H4 (cell line): ENCODE measurements around the gene ENDOV. TPM values are rescaled to one million over a fixed set of nuclear protein-coding genes. Genes with fewer than 3 reads are reported as not detected.

Experiments used
- DNase-seq: peaks from one replicate; pipeline ENCODE4 v3.0.0-alpha.2; 2015; ENCODE audit warnings: low spot score
- total RNA-seq: library from RNA; depleted of rRNA; stranded (reverse); fragments of >200 nt; shearing (Covaris generic); gene quantifications from 2 replicates; pipeline ENCODE4 v1.2.3, GENCODE V29; 2014; rRNA removed

The ENDOV gene
- total RNA-seq: 33.6 and 40.7 TPM in 2 replicates

DNA sequence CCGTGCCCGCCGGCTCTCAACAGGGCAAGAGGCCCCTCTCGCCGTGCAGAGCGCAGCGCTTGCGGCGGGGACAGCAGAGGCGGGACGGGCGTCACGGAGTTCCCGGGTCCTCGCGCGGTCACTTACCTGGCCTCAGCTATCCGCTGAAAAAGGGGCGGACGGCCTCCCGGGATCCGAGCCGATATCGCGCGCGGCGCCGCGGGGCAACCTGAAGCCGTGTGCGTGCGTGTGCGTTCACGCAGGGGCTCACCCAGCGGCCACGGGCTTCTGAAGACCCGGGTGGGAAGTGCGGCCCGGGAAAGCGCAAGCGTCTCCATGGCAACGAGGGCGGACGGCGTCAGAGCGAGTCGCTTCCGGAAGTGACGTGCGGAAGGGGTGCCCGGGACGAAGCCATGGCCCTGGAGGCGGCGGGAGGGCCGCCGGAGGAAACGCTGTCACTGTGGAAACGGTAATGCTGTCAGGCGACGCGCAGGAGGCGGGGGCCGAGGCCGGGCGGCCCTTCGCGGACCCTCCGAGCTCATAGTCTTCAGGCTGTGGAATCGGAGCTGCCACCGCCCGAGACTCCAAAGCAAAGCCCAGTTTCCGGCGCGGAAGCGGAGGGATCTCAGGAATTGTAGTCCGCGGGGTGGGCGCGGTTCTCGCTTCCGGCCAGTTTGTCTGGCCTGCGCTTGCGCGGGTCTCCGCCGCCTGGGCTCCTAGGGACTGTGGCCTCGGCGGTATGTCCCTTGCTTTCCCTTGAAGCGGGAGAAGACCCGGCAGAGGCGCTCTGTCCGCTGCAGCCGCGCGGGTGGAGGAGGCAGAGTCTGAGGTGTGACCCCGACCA, at the start of gene ENDOV:
ENDOV (plus strand) TSS at position 365 of the 823 bp plus-strand sequence; CDS start at position 393, 28 bp downstream.
- DNase-seq: peak; percentile 95

DNA sequence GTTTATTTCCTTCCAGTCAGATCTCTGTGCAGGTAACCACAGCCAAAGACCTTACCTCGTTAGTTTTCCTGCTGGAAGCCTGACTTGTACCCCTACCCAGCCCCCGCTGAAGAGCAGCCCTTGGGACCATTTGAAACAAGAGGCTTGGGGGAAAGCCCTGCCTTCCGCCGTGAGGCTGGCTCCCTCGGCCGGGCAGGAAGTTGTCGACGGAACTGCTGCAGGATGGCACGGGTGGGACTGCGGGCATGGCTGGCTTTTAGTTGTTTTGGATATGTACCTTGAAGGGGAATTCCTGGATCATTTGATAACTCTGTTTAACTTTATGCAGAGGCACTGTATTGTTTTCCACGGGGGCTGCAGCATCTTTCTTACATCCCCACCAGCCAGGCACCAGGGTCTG, 49.0 kb upstream of the ENDOV start:
- no peak for DNase-seq

DNA sequence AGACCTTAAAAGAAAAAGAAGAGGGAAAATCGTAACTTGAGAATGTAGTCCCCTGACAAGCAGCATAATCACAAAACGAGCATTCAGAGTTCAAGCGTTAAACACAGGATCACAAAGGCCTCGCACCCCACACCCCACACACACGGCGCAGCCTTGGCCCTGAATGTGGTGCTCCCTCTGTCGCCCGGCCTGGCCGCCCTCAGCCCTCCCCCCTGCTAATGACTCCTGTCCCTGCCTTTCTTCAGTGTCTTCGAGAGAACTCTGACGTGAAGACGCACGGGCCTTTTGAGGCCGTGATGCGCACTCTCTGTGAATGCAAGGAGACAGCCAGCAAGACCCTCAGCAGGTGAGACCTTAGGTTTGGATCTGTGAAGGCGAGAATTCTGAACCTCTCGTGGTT, 47.5 kb upstream of the ENDOV start:
- DNase-seq: no peak

DNA sequence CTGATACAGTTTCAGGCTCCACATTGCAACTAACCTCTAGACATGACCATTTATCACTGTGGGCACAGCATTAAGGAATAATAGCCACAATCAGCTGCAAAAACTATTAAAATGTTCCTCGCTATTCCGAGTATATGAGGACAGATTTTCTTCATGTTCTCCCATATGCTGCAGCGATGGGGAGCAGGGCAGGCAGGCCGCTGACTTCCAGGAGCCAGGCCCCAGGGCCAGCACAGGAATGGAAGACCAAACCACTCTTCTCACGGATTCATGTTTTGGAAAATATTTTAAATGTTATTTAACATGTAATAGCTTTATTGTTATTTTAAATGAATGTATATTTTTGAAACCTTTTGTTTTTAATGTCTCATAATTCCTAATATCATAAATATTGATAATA, 43.8 kb upstream of the ENDOV start:
- no peak for DNase-seq

DNA sequence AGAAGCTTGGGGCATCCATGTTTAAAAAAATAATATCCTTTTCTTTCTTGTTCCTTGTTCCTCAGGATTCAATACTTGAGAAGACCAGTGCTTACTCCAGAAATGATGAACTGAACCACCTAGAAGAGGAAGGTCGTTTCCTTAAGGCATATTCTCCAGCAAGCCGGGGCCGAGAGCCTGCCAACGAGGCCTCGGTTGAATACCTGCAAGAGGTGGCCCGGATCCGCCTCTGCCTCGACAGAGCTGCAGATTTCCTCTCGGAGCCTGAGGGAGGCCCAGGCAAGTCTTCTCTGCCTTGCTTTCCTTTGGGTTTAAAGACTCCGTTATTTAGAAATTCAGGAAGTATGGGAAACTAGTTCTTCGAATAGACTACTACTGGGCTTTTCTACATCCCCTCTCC, 42.5 kb upstream of the ENDOV start:
- DNase-seq: no peak

DNA sequence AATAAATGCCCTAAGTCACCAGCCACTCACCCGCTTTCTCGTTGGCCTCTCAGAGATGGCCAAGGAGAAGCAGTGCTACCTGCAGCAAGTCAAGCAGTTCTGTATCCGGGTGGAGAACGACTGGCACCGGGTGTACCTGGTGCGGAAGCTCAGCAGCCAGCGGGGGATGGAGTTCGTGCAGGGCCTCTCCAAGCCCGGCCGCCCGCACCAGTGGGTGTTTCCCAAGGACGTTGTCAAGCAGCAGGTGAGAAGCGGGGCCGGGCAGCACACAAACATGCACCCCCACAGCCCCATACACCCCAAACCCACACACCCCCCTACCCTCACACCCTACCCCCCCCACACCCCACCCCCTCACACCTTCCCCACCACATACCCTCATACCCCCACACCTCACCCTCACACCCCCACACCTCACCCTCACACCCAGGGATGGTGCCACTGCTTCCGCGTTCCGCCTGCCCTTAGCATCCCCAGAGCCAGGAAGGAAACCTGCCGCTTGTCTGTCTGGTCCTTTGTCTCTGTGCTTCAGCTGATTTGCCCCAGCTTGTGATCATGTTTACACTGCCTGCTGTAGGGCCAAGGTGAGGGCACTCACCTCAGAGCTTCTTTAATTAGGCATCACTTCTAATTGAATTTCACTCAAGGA, 41.9 kb upstream of the ENDOV start:
- DNase-seq: no peak

DNA sequence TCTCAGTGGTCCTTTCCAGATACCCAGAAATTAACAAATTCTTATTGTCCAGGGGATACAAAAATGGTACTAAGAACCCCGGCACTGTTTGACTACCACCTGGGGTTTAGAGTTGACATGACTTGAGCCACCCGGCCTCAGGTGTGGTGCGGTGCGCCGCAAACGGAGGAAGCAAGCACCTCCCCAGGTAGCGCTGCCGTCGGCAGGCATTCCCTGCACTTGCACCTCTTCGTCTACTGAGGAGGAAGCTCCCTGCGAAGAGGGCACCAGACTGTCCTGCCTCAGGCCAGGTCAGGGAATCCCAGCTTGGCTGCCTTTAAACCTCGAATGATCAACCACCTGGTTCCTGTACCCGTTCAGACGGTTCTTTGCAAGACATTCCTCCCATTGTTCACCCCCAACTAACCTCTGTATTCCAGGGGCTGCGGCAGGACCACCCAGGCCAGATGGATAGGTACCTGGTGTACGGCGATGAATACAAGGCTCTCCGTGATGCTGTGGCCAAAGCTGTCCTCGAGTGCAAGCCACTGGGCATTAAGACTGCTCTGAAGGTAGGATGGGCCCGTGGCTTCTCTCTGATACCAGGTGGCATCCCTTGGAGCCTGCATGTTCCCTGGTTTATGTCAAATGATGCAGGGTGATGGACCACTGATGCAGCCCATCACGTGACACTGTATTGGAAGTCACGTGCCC, 40.8 kb upstream of the ENDOV start:
- no peak for DNase-seq

DNA sequence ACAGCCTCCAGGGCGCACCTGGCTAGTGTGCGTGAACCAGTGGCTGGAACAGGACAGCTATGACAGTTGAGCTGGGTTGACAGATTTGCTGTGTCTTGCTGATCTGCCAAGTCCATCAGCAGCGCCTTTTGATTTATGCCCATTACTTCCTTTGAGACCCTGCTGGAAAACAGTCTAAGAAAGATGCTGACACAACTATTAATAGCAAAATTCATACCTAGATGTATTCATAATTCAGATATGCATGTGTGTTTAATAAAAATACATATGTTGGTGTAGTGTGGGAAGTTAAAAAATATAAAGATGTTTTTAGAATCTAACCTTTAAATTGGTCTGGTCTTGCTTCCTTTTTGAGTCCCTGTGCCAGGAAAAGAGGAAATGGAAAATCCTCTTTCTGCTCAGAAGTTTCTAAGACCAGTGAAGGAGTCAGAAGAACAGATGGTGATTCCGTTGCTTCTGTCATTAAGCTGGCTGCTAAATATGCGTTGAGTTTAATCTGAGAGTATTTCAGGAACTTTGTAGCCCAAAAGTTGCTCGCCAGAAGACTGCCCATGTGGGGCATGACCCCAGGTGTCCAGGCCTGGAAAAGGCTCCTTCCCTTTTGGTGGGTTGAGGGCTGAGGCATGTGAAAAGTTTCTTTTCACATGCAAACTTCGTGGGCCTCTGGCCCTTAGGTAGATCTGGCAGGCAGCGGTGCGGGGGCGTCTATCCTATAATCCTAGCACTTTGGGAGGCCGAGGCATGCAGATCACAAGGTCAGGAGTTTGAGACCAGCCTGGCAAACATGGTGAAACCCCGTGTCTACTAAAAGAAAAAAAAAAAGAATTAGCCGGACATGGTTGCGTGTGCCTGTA, 40.0 kb upstream of the ENDOV start:
- DNase-seq: no peak

DNA sequence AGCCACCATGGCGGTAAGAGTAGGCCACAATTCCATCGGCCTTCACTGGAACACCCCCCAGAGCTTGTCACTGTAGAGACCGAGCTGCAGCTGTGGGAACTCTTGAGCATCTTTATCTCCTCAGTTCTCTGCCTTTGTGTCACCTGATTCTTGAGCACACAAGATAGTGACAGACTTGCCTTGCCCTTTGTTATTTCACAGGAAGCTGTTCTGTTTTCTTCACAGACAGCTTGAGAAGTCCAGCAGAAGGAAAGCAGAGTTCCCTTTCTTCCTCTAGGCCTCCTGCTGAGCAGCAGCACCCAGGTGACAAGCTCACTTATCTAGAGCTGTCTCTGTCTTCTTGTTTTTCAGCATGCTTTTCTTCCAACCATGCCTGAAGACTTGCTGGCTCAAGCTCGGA, 38.4 kb upstream of the ENDOV start:
- no peak for DNase-seq

DNA sequence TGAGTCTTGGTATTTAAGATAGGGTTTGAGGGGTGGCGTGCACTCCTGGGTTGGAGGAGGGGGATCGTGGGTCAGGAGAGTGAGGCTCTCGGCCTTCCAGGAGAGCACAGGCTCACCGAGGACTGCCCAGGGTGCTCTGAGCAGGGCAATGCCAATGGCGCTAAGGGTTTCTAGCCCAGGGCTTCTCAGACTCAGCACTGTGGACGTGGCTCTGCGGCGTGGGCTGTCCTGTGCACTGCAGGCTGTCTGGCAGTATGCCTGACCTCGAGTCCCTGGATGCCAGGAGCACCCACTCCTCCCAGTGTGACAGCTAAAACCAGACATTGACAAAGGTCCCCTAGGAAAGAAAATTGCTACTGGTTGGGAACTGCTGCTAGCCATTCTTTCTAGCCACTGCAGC, 37.2 kb upstream of the ENDOV start:
- no peak for DNase-seq

DNA sequence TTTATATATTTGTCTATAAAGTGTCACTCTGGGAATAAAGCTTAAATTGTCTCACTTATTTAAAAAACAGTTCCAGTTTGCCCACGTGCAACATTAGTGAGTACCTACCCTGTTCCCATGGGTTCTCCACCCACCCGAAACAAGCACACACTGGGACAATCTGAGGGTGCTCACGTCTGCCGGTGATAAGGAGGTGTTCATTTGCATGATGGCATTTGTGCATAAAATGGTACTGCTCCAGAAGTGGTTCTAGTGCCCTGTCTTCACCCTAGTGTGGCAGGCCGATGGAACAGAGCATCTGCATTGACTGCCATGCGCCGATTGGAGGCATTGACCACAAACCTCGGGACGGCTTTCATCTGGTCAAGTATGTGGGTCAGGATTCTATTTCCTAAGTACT, 35.6 kb upstream of the ENDOV start:
- no peak for DNase-seq

DNA sequence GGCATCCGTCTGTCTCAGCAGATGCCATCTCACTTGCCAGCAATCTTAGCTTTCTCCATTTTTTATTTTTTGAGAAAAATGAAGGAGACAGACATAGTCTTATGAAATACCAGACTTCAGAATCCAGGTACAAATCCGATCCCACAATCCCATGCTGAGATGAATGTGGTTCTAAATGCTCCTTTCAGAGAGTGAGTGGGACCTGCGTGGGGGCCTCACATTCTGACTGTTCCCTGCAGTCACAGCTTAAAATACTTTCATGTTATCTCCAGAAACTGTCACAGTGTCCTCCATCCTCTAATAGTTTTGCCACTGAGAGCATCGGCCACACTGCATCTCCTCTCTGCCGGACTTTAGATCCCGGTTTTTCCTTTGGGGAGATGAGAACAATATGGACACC, 34.9 kb upstream of the ENDOV start:
- DNase-seq: no peak

DNA sequence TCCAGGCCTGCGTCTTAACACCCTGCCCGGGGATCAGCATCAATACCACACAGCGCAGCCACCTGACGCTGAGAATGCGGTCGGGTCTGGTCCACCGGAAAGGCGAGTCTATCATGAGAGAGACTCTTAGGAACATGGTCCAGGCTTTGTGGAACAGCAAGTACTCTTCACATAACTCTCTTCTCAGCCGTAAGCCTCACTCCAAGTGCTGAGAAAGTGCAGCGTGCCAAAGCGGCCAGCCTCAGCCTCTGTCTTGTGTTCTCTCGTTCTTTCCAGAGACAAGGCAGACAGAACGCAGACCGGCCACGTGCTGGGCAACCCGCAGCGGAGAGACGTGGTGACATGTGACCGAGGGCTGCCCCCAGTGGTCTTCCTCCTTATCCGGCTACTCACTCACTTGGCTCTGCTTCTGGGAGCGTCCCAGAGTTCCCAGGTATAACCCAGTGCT, 34.4 kb upstream of the ENDOV start:
- no peak for DNase-seq

DNA sequence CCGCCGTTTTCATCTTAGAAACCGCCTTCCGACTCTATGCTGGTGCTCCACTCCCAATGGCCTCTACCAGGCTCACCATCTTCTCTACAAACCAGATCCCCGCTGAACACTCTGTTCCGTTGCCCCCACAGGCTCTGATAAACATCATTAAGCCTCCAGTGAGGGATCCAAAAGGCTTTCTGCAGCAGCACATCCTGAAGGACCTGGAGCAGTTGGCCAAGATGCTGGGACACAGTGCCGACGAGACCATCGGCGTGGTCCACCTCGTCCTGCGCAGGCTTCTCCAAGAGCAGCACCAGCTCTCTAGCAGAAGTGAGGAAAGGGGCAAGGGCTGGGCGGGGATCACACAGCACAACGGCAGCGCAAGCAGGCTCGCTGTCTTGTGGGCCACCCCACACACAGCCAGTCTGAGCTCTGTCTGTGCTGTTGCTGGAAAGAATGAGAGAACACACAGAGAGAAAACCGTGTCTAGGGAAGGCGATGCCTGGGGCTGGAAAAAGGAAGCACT, 33.5 kb upstream of the ENDOV start:
- no peak for DNase-seq

DNA sequence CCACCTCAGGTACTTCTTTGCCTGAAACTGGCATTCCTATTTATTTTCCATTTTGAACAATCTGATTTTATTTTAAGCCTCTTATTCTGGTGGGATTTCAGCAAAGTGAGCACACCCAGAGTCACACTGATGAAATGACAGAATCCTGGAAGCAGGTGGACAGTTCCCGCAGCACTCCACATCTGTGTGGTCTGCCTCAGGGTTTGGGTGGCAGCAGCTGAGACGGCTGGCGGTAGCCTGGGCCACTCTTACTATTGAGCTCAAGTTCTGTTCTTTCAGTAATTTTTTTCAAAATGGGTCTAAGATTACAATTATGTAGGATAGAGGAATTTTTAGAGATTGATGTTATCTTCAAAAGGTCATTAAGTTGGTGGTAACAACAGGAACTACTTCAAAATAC, 32.5 kb upstream of the ENDOV start:
- DNase-seq: no peak

DNA sequence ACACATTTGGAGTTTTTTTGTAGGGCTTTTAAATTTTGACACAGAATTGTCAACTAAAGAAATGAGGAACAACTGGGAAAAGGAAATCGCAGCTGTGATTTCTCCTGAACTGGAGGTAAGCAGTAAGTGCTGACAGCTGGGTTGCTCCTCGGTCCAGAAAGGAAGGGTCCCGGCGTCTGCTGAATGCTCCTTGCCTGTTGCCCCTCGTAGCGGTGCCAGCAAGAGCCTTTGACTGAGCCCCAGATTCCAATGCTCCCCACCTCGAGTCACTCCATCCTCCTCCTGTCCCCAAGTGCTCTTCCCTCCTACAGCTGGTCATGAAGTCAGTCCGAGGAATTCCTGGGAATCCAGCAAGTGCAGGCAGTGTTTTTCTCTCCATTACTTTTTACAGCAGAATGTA, 32.0 kb upstream of the ENDOV start:
- no peak for DNase-seq

DNA sequence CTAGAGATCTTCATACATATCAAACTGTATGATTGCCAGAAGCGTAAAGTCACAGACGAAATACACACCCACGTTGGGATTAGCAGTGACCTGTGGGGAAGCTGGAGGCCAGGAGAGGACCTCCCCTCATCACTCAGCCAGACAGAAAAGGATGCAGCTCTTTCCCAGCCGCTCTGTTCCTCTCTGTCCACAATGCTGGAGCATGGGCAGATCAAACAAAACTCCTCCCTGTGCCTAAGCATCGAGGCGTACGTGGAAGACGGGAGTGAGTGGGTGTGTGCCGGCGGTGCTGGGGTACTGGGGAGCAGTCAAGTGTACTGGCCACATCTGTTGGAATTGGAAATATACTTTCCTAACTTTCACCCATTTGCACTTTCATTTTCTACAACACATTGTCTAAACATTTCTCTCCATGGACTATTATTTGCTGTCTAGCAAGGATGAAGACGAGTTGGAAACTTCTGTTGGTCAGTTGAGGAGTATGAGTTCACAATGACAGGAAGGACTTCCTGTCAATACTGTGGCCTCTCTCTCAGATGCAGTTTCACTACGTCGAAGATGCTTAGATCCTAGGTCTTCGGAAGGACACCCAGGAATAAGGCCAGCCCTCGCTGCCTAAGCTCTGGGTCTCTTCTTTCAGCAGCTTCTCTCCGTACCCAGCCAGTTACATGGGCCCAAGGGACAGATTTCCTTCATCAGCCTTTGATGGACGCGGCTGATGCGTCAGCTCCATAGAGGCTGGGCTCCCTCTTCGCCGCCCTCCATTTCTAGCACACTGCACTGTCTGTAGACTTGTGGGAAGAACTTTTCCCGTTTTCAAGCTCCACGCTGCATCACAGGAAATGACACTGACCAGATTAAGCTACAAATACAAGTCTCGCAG, 30.6 kb upstream of the ENDOV start:
- DNase-seq: no peak

DNA sequence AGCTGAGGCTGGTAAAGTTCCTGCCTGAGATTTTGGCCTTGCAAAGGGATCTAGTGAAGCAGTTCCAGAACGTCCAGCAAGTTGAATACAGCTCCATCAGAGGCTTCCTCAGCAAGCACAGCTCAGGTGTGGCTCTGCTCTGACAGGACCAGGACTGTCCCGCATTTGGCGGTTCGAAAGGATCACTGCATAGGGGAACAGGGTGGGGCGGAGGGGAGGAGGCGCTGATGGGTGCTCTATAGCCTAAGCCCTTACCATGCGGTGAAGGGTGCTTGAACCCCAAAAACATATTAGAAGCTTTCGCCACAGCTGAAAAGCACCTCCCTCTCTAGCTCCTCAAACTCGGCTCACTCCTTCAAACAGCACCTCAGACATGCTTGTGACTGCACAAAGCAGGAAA, 29.9 kb upstream of the ENDOV start:
- DNase-seq: no peak

DNA sequence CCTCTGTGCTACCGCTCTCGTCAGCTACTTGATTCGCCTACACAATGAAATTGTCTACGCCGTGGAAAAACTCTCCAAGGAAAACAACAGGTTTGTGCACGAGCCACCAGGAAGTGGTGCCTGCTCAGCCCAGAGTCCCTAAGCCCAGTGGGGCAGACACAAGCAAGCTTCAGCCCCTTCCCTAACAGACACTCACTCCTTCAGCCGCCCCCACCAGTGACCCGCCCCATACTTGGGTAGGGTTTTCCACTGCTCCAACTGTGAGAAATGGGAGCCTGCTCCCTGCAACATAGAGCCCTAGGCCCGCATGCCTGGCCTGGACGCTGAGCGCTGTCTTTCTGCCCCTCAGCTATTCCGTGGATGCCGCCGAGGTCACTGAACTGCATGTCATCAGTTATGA, 28.6 kb upstream of the ENDOV start:
- no peak for DNase-seq

DNA sequence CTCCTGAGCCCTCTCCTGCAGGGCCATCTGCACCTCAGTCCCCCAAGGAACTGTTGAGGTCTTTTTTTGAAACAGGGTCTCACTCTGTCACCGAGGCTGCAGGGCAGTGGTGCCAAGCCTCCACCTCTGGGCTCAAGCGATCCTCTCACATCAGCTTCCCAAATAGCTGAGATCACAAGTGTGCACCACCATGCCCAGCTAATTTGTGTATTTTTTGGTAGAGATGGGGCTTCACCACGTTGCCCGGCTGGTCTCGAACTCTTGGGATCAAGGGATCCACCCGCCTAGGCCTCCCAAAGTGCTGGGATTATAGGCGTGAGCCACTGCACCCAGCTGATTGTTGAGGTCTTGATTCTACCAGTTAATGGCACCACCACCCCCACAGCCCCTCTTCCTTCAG, 27.9 kb upstream of the ENDOV start:
- no peak for DNase-seq

DNA sequence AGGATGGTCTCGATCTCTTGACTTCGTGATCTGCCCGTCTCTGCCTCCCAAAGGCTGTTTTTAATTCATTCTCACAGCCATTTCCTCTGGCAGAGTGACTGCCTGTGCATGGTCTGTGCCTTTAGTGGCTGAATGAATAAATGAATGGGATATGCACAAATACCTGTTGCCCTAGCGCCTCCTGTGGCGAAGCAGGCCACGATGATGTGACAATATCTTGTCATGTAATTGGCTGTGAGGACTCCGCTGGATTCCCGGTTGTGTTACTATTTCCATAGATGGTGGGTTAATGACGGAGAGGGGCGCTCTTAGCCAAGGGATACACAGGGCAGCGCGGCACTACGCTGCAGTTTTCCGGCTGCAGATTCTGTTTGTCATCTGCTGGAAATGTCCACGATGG, 26.8 kb upstream of the ENDOV start:
- no peak for DNase-seq
